ENCODE results near the gene ZBTB20.

DNA sequence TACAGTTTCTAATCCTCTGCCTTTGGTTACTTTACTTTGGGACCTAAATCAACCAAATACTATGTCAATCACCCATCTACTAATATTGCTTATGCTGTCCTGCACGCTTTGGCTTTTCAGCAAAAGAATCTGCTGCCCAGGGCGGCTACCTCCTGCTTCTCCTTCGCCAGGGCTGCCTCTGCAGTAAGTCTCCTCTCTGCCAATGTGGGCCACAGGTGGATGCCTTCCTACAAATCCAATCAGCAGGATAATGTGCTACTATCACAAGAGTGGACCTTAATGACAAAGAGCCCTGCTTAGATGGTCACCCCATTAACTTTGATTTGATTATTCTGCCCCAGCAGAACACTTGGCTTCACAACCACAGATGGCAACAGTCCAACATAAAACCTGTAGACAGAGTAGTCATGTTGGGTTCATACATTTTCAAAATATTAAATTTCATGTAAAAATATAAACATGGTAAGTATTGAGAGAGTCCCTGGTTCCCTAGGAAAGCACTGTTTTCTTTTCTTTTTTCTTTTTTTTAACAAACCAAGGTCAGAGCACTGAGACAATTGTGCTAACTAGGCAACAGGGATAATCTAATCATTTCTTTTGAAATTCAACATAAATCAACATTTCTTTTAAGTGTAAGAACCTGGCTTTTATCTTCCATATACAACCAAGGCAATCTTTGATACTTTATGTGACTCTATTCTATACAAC is 298.3 kb downstream of the ZBTB20 start:
- TF ChIP-seq TAF1 (IDR thresholded peaks at IDR 0.05; ENCODE audit: low read depth) (no peak), RAD21 (conservative IDR thresholded peaks at IDR 0.05) (no peak), POLR2AphosphoS5 (IDR thresholded peaks at IDR 0.05) (no peak), EZH2 (IDR thresholded peaks at IDR 0.05; ENCODE audit: borderline replicate concordance, insufficient read depth, low read length, poor library complexity, severe bottlenecking) (no peak), EP300 (conservative IDR thresholded peaks at IDR 0.05; ENCODE audit: poor library complexity, severe bottlenecking) (no peak), SMC3 (conservative IDR thresholded peaks at IDR 0.05; ENCODE audit: poor library complexity) (no peak)
- TF ChIP-seq, protein P1, sequence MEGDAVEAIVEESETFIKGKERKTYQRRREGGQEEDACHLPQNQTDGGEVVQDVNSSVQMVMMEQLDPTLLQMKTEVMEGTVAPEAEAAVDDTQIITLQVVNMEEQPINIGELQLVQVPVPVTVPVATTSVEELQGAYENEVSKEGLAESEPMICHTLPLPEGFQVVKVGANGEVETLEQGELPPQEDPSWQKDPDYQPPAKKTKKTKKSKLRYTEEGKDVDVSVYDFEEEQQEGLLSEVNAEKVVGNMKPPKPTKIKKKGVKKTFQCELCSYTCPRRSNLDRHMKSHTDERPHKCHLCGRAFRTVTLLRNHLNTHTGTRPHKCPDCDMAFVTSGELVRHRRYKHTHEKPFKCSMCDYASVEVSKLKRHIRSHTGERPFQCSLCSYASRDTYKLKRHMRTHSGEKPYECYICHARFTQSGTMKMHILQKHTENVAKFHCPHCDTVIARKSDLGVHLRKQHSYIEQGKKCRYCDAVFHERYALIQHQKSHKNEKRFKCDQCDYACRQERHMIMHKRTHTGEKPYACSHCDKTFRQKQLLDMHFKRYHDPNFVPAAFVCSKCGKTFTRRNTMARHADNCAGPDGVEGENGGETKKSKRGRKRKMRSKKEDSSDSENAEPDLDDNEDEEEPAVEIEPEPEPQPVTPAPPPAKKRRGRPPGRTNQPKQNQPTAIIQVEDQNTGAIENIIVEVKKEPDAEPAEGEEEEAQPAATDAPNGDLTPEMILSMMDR (IDR thresholded peaks at IDR 0.05; ENCODE audit: poor library complexity, severe bottlenecking) = no peak

Data from neural cell (in vitro differentiated cells).